GM13977 (cell line): ENCODE results near the gene TMEM218.

Experiments used
- DNase-seq: peaks from one replicate; pipeline ENCODE4 v3.0.0; 2012; ENCODE audit warnings: low spot score
- in situ Hi-C: fragments of 300-500 bp; cut with MboI; formaldehyde crosslinking; loops from one replicate; pipeline ENCODE4 v1.12.0; 2022; ENCODE audit warnings: low sequenced_read_pairs, low pct_unique_long_range_greater_than_20kb, mixed read lengths, inconsistent platforms; ENCODE audit not compliant: unreplicated experiment
- TF ChIP-seq, protein P1 (sequence below): IDR thresholded peaks from 2 replicates; pipeline ENCODE4 v1.5.1; 2012; ENCODE audit warnings: mild to moderate bottlenecking, control low read depth; ENCODE audit not compliant: insufficient read depth; ENCODE audit errors: extremely low read depth, missing control alignments

Gene TMEM218

DNA sequence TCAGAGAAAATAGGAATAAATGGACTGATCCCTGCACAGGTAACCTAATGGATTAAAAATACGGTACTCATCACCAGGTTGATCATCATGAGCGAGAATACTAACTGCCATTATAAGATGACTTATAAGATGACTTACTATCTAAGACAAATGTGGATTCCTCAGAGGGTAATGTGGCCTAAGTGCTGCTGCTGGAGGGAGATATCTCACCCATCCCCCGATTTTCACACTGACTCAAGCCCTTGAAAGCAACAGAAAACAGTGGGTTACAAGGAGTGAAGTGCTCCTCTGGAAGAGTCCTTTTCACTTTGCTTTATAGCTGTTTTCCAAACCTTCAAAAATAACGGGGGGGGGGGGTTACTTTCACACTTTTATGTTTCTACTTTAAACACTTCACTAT is 920 bp downstream of the TMEM218 start:
- no peak for DNase-seq
- in situ Hi-C loops = no loop called here
- TF ChIP-seq, protein P1, sequence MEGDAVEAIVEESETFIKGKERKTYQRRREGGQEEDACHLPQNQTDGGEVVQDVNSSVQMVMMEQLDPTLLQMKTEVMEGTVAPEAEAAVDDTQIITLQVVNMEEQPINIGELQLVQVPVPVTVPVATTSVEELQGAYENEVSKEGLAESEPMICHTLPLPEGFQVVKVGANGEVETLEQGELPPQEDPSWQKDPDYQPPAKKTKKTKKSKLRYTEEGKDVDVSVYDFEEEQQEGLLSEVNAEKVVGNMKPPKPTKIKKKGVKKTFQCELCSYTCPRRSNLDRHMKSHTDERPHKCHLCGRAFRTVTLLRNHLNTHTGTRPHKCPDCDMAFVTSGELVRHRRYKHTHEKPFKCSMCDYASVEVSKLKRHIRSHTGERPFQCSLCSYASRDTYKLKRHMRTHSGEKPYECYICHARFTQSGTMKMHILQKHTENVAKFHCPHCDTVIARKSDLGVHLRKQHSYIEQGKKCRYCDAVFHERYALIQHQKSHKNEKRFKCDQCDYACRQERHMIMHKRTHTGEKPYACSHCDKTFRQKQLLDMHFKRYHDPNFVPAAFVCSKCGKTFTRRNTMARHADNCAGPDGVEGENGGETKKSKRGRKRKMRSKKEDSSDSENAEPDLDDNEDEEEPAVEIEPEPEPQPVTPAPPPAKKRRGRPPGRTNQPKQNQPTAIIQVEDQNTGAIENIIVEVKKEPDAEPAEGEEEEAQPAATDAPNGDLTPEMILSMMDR = no peak

DNA sequence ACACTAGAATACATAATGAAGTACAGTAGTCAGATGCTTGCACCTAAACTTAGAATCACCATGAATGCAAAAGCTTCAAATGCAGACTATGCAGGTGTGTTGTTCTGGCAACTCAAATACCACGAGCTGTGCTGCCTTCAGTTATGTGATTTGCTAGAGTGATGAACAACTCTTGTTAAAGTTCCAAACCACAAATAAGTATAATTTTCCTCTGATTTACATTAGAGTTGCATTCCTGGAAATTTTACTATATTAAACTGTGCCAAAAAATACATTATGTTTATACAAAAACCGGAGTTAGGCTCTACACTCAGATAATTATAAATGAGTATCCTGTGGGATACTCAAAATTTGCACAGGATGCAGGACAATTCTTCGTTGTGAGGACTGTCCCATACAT is 3.0 kb downstream of the TMEM218 start:
- TF ChIP-seq, protein P1 = no peak
- in situ Hi-C loops = no loop called here
- DNase-seq = no peak

DNA sequence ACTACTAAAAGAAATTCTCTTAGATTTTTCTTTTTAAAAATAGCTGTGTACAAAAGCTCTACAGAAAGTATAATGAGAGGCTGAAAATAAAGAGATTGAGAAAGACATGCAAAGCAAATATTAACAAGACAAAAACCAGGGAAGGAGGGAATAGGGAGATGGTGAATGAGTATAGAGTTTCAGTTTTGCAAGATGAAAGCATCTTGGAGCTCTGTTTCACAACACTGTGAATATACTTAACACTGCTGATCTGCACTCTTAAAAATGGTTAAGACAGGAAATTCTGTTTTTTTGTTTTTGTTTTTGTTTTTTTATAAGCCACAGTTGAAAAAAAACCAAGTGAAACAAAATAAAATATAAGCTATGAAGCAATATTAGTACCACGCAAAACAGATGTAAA is 5.5 kb downstream of the TMEM218 start:
- in situ Hi-C loops = no loop called here
- TF ChIP-seq, protein P1 = no peak
- no peak for DNase-seq

DNA sequence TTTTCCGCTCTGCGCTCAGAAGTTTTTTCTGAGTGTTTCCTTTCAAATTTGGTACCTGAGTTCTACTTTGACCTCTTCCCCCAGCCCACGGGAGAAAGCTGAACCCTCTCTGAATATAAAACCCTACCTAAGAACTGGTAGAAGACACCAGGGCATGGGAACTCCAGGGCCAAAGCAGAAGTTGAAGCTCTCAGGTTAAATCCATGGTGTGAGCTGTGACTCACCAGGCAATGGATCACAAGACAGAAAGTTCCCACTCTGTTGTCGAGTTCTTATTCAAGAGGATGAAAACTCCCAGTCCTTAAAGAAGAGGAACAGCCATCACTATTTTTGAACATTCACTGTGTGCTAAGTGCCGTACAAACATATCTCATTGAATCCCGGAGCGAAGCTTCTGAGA is 8.9 kb downstream of the TMEM218 start:
- in situ Hi-C loops = no loop called here
- peak; percentile 39 for DNase-seq
- TF ChIP-seq, protein P1 = no peak

DNA sequence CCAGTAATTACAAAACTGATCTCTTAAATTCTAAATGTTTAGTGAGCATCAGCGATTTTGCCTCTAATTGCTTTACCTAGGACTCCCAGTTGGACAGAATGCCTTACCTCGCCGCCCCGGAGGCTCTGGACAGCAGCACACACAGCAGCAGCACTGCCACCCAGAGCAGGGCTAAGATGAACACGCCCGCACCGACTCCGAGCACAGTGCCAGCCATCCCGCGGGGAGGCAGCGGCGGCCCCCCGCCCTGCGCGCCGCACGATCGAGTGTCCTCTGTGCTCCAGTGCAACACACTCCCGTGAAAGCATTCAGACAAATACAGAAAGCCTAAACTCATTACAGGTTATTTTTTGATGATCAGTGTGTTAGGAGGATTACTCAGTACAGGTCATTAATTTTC is 9.4 kb downstream of the TMEM218 start:
- no peak for DNase-seq
- TF ChIP-seq, protein P1 = no peak
- in situ Hi-C loops = no loop called here

DNA sequence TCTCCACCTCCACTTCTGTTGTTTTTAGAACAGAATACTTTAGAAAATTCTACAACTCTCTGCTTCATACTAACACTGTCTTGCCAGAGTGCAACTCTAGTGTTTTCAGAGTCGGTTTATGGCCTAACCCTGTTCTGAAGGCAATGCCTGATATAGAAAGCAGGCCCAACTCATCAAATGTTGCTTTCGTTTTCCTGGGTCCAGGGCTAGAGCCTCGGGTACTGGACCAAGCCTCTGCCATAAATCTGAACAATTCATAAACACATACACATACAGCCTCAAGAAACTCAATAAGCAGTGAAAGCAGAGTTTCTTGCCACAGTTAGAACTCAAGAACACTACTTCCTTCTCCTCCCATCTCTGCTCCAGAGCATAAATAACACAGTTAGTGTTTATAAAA is 9.8 kb downstream of the TMEM218 start:
- in situ Hi-C loops = no loop called here
- no peak for DNase-seq
- TF ChIP-seq, protein P1 = no peak

DNA sequence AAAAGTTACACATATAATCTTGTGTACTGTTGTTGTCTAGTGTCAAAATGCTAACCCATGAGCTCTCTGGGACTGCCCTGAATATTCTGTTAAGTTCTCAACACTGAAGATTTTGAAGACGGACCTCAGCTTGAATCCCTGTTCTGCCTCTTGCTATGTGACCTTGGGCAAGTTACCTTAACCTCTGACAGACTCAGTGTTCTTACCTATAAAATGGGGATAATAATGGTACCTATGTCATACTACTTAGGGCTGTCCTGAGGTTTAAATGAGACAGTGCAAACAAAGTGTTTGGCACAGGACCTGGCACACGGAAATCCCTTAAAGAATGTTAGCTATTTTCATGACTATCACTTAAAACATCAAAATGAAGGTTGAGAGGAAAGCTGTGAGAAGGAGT is 11.3 kb downstream of the TMEM218 start:
- DNase-seq = no peak
- in situ Hi-C loops = no loop called here
- TF ChIP-seq, protein P1 = no peak
